CD4-positive, alpha-beta T cell treated with Interleukin-10 for 1 hour (primary cell): ENCODE data around the gene RAET1G.
A peak's percentile ranks its signal among the peaks of the same experiment; 100 is the strongest.
"Not testable (repeated sequence)": the region's sequence is repeated elsewhere in the genome, so short reads cannot be mapped to it uniquely, and the experiment has no call there.

Experiments used
- DNase-seq: peaks from one replicate; pipeline ENCODE4 v3.0.0-alpha.2; 2020

RAET1G gene

DNA sequence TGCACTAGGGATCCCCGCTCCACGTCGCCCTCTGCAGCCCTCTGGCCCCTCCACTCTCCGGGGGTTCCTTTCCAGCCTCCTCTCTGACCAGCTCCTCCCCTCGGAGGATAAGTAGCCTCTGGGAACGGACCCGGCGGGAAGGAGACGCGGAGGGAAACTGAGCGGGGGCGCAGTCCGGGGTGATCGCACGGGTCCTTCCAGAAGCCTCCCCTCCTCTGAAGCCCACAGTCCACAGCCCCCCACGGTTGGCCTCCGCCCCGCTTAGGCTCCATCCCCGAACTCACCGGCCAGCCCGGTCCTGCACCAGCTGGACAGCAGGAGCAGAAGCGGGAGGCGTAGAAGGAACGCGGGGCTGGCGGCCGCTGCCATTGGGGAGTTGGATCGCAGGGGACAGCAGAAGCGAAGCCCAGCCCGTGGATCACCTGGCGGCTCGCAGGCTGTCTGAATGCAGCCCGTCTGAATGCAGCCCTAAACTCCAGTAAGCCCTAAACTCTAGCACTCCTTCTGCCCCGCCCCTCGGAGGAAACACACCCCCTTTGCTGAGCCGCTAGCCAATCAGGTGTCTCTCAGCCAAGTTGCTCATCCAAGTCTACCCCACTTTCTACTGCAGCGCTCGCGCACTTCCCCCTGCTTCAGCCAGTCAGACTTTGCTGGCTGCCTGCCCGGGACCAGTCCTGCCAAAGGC is at the start of gene RAET1G:
Gene RAET1G, minus strand, starts transcription at position 480 of the 685 bp plus-strand sequence. Its CDS starts 111 bp downstream, at position 369.
- peak; percentile 88 for DNase-seq

GRCh38 chr6:149969635-149970034 is 46.7 kb upstream of the RAET1G start:
- no peak for DNase-seq

DNA sequence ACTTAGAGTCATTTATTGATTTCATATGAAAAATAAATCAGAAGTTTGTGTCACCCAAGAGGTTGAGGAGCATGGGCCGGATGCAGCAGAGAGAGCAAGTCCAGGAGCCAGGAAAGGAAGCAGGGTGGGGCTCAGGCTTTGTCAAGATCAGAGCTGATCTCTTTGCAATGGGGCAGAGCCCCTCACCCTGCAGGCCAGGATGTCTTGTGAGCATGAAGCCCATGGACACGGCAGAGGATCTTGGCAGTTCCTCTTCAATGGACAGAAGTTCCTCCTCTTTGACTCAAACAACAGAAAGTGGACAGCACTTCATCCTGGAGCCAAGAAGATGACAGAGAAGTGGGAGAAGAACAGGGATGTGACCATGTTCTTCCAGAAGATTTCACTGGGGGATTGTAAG is 46.0 kb upstream of the RAET1G start:
- DNase-seq: not testable (repeated sequence)

GRCh38 chr6:149967999-149968398 is 45.1 kb upstream of the RAET1G start:
- not testable (repeated sequence) for DNase-seq

- DNase-seq: no peak
Observed at GRCh38 chr6:149967591-149967990, 44.7 kb upstream of the RAET1G start.

DNA sequence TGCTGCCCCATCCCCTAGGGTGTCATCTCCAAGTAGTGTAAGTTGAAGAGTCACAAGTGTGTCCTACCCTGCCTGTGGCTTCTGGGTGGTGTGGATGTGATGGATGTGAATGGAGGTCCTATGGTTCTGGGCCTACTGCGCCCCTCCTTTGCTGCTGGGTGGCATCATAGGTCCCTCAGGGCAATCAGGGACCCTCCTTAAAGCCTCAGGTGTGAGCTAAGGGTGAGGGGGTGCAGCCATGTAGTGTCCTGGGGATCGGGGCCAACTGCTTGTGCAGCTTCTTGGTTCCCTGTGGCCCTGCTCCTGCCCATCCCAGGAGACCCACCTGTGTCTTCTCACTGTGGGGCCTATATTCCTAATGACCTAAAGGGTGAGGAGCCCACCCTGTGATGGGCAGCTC is 43.4 kb upstream of the RAET1G start:
- not testable (repeated sequence) for DNase-seq

DNA sequence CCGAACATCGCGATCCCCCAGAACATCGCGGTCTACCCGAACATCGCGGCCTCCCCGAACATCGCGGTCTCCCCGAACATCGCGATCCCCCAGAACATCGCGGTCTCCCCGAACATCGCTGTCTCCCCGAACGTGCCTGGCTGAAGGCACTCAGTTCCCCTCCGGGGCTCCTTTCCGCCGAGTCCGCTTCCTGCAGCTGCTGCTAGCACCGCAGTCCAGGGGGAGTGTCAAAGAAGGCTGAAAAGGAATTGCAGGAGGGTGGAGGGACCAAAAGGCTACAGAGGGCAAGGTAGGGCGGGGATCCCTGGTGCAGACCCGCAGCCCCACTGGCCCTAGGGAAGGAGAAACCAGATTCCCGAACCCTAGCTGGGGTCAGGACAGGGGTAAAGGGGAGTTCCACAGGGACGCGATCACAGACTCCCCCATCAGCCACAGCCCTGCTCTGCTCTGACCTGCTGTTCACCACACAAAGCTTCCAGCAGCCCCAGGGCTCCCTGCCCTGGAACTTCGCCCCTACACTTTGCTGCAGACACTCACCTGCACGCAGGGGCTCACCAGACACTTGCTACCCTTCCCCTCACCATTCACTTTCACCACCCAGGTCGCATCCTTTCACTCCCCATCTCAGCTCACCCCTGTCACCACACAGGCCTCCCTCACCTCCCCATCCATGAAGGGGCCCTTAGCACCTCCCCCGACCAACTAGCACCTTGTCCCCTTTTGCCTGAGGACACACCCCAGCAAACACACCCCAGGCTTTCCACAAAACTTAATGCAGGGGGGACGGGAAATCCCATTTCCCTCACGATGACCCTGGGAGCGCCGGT is 42.5 kb upstream of the RAET1G start:
- peak; percentile 34 for DNase-seq

- DNase-seq: peak; percentile 34
Observed at GRCh38 chr6:149964308-149965193, 41.6 kb upstream of the RAET1G start.

- peak; percentile 80 for DNase-seq
Observed at GRCh38 chr6:149963462-149964307, 40.8 kb upstream of the RAET1G start, which contains the start of gene ULBP1. Gene ULBP1, plus strand, starts transcription at chr6:149963943. Its CDS starts 107 bp downstream, at chr6:149964050.

- peak; percentile 53 for DNase-seq
Observed at GRCh38 chr6:149963212-149963461, 40.2 kb upstream of the RAET1G start.

DNA sequence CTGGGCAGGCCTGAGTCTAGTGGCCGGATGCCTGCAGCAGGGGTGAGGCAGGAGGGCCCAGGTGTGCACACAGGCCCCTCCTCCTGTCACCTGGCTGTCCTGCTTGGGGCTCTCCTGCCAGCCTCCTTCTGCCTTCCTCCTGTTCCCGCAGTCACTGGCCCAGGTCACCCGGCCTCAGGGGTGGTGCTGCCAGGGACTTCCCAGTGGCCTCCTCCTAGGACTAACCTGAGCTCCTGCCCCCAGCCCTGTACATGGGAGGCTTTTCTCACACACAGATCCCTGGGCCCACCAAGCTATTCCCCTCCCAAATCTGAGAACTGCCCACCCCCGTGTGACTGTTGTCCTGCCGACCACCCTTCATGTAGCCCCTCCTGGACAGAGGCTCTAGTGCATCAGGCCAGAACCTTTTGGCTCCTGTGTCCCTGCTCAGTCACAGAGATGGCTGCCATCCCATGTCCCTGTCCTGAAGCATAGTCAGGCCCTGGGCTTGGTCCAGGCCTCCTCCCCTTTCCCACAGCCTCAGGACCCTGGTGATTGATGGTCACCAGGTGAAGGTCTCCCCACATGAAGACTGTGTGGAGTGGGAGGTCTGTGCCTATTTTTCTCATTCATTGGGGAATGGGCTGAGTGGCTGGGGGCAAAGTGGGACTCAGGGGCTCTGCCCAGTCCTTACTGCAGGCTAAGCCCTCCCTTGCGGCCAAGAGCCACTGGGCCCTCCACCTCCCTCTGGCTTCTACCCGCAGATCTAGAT is 39.7 kb upstream of the RAET1G start:
- DNase-seq: no peak

DNA sequence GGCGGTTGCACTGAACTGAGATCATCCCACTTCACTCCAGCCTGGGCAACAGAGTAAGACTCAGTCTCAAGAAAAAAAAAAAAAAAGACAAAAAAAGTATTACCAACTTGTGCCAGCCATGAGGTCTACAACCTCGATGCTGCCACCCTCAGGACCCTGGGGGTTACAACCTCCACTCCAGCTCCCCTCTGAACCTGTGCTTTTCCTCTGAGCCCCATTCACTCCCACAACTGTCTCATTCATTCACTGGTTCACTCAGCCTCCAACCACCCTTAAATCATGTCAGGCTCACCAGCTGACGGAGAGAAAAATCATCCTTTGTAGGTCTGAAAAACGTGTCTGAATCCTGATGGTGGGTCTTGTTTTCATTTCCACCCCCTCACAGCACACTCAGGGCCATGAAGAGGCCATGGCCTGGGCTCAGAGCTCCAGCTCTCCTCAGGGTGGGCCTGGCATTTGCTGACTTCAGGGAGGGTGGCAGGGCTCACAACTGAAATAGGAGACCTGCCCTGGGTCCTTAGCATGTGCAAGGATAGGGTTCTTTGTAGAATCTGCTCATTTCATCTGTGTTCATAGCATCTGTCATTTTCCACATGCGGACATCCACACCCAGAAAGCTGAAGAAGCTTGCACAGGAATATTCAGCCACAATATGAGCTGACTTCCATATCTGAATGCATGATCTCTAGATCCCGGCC is 39.0 kb upstream of the RAET1G start:
- DNase-seq: peak; percentile 53

GRCh38 chr6:149960488-149960887 is 37.6 kb upstream of the RAET1G start:
- DNase-seq: no peak

- DNase-seq: not testable (repeated sequence)
Observed at GRCh38 chr6:149959806-149960205, 36.9 kb upstream of the RAET1G start.

DNA sequence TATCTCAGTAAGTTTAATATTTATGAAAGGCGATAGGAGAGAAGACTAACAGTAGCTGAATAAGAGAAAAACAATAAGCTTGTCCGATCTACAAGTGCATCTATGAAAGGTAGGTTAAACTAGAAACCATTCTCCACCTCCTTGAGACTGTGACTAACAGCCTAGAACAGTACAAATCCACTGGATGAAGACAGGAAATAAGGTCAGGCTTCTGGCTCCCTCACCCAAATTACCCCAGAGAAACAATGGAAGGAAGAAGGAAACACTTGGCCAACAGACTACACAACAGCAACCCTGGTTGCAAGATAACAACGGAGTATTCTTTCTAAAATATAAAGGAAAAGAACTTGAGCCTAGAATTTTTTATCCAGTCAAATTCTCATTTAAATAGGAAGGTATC is 35.2 kb upstream of the RAET1G start:
- DNase-seq: not testable (repeated sequence)

- DNase-seq: not testable (repeated sequence)
Observed at GRCh38 chr6:149955654-149956317, 32.9 kb upstream of the RAET1G start.

- DNase-seq: not testable (repeated sequence)
Observed at GRCh38 chr6:149954984-149955653, 32.2 kb upstream of the RAET1G start.

- not testable (repeated sequence) for DNase-seq
Observed at GRCh38 chr6:149954328-149954983, 31.5 kb upstream of the RAET1G start.

- DNase-seq: not testable (repeated sequence)
Observed at GRCh38 chr6:149953934-149954327, 31.0 kb upstream of the RAET1G start.
